Inflammatory macrophage treated with lipopolysaccharide for 1 hour (primary cell): ENCODE results near the gene TRIM10.

Experiments used
- DNase-seq, 2 donors: peaks; one replicate each; pipeline ENCODE4 v3.0.0-alpha.2; 2020 to 2022

The TRIM10 gene

GRCh38 chr6:30160785-30161531 lies at the start of gene TRIM10:
TRIM10 (minus strand) TSS chr6:30161211; CDS start chr6:30160858, 353 bp downstream.
- no peak for DNase-seq

DNA sequence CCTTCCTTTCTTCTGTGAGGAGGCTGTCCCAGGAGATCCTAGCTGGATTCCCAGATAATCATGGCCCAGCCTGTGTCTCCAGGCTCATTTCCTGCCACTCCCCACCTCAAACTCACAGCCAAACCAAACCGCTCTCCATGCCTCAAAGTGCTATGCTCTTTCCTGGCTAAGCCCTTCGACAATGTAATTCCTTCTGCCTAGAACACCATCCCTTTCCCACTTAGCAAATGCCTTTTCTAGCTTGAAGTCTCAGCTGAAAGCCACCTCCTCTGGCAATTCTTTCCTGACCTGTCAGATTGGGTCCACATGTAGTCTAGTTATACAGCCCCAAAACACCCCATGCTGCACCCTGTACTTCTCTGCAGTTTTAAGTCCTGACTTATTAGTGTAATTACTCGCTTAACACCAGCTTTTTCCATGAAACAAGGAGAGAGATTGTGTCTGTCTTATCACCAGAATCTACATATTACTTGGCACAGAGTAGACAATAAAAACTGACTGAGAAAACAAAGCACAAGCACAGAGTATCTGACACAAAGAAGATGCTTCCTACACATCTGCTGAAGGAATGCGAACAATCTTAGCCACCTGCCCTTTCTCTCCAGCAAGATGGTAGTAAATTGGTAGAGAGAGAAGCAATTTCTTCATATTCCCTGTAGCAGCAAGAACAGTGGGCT lies 46.7 kb upstream of the TRIM10 start:
- no peak for DNase-seq

DNA sequence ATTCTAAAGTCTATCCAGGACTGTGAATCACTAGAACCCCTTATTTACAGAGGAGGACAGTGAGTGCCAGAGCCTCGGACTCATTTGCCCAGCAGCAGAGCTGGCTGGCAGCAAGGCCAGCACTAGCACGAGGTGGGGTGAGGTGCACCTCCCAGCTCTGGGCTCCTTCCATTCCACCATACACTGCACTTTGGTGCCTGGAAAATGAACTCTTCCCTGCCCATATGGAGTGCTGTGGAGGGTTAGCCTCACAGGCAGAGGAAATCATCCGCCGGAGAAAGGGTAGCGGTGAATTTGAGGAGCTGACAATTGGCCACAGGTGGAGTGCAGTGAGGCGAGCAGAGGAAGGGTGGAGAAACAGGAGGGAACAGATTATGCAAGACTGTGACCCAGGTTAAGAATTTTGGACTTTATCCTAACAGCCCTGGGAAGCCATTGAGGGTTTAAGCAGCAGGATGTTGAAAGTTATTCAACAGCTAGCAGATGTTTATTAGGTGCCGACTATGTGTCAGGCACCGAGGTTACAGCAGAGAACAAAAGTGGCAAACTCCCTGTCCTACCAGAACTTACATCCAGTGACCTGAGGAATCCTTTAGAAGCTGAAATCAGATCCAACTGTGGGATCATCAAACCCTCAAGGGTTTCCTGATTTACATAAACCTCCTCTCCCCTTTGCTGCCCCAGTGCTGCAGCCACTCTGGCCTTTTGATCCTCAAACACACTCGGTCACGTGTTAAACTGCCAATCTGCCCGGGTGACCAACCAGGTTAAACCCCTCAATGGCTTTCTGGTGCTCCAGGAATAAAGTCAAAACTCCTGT lies 46.0 kb upstream of the TRIM10 start:
- DNase-seq: no peak

- no peak for DNase-seq
Measured at GRCh38 chr6:30206152-30206551, 45.1 kb upstream of the TRIM10 start.

GRCh38 chr6:30204116-30204515 lies 43.1 kb upstream of the TRIM10 start:
- no peak for DNase-seq

DNA sequence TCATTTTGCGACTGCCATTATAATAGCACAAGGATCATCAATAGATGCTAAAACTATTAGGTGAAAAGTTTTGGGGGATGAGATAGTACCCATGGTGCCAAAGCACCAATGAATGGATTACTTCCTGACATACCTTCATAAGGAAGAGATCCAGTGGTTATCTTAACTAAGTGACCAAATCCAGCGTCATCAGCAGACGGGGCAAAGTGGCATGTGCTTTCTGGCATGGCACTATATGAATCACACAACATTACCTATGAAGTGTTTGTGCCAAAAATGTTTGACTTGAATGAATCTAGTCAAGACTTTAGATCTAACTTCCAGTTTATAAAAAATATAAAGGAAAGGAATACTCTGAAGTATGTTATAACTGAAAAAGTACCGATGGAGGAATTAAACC lies 41.4 kb upstream of the TRIM10 start:
- no peak for DNase-seq

- DNase-seq: peak; percentile 34 to 39
Measured at GRCh38 chr6:30200551-30201281, 39.7 kb upstream of the TRIM10 start.

DNA sequence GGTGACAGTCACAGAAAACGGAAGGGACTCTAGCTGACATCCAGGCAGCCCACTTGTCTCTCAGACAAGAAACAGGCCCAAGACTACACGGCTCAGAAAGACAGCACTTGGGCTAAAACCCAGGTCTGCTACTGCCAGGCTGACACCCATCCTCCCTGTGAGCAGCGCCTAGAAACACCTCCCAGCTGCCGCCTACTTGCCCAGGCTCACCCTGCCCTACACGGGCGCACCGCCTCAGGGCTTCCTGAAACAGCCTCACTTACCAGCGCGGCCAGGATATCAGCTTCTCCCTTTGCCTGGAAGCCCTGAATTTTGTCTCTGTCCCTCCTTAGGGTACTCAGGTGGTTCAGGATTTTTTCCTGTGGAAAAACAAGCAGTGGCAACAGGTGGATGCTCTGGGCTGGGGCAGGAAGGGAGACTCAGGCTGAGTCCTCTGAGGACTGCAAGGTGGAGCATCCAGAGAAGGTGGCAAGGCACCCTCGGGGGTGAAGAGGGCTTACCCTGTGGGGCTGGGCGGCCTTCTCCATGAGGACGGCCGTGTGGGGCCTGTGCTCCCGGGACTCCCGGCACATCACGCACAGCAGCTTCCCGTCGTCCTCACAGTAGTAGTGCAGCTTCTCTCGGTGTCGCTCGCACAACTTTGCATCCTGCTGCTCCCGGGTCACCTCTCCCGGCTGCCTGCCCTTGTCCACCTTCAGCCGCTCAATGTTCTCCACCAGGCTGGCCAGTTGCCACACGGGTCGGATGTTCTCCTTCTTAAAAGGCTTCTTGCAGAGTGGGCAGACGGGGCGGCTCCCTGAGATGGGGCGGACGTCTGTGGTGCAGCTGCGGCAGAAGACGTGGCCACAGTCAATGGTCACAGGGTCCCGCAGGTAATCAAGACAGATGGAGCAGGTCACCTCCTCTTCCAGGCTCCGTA lies 37.4 kb upstream of the TRIM10 start:
- DNase-seq: no peak

- no peak for DNase-seq
Measured at GRCh38 chr6:30196376-30196775, 35.4 kb upstream of the TRIM10 start.

DNA sequence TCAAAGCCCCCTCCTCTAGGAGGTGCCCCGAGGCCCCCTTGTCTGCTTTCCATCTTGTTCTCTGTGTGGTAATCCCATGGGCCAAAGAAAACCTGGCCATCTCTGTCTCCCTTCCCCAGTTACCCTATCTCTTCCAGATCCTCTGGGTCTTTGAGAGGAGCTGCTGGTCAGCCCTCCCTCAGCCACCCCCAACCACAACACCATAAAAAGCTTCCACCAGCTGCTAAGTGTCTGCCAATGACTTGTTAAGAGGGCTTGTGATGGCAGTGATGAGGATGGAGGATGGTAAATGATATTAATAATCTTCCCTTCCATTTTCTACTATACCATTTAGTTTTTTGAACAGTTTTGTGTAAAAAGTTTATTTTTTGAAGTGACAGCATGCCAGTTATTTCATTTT lies 34.9 kb upstream of the TRIM10 start:
- DNase-seq: no peak

DNA sequence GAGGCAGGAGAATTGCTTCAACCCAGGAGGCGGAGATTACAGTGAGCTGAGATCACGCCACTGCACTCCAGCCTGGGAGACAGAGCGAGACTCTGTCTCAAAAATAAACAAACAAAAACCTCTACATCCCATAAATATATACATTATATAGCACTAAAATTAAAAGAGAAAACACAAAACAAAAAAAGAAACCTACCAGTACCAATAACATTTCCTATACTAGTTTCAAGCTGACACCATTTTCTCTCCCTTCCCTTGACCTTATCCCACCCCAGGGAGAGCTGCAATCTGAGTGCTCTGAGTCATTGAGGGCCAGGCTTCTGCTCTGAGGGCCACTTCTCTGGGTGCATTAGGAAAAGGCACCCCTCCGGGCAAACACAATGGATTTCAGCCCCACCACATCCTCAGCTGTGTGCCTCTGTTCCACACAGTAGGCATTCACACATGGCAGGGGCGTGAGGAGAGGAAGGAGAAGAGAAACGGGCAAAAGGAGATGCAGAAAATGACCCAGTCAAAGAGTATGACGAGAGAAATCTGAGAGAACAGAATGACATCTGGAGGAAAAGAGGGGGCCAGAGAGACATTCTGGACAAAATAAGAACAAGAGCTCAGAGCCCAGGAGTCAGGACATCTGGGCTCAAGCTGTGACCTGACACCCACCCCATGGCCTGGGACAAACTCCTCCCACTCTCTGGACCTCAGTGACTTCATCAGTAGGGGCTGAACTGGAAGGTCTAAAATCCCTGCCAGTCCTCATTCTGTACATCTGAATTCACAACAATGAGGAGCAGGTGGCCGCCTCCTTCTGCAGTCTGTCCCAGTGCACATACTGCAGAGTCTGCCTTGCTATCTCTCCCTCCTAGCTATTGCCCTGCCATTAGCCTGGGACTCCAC lies 34.0 kb upstream of the TRIM10 start:
- no peak for DNase-seq

DNA sequence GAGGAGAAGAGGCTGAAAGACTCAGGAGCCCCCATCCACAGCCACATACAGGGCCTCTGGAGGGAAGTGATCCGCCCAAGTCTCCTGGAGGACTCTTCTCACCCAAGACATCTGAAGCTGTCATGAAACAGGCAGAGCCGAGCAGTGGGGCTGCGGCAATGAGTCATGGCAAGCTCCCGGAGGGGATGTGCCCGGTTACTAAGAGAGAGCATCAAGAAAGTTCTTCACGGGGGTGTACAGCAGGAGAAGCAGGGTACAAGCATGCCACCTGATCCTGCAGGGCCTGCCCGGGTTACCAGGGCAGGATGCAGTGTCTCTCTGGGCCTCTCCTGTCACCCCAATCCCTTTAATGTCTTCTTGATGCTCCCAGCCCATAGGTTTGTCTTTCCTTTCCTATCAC lies 31.1 kb upstream of the TRIM10 start:
- DNase-seq: no peak

GRCh38 chr6:30188541-30188940 lies 27.5 kb upstream of the TRIM10 start:
- DNase-seq: no peak

DNA sequence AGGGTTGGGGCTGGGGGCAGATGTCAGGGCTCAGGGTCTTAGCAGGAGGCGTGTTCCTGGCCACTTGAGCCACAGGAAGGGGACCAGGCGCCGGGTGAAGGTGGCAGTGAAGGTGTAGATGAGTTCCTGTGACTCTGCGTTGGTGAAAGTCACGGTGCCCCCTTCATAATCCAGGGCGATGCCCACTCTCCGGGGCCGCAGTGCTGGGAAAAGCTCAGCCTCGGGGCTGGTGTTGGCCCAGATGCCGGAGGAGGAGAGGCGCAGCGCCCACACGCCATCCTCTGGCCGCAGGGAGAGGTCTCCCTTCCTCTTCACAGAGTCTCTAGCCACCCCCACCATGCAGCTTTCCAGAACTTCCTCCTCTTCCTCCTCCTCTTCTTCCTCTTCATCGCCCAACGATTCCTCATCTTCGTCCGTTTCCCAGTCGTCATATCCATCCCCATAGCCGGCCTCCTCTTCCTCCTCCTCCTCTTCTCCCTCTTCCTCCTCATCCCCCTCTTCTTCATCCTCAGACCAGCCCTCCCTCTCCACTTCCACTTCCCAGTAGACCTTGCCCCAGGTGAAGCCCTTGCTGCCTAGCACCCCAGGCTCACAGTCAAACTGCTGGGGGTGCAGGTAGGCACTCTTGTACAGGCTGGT lies 25.0 kb upstream of the TRIM10 start:
- DNase-seq: no peak

DNA sequence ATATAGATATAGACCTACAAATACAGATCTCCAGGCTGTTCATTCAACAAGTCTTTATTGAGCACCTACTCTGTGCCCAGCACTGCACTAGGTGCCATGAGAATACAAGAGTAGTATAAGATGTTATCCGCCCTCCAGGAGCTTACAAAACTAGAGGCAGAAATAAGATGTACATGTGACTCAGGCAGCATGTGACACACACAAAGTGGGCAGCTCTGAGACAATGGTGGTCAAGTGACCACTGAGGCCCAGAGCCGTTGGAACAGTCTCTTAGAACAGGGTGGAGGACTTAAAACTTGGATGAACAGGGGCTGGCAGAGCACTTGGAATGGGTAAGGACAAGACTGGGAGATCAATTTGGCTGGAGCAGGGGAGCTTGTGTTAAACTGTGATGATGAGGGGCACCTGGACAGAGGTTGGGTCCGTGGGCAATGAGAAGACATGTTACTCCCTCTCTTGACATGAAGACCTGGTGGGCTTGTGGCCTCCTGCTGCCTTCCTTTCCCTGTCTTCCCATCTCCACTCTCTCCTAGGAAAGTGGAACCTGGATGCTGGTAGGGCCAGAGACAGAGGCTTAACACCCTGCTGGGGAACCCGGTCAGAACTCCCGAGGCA lies 23.5 kb upstream of the TRIM10 start:
- peak in 1 of 2 donors; percentile 12 for DNase-seq

DNA sequence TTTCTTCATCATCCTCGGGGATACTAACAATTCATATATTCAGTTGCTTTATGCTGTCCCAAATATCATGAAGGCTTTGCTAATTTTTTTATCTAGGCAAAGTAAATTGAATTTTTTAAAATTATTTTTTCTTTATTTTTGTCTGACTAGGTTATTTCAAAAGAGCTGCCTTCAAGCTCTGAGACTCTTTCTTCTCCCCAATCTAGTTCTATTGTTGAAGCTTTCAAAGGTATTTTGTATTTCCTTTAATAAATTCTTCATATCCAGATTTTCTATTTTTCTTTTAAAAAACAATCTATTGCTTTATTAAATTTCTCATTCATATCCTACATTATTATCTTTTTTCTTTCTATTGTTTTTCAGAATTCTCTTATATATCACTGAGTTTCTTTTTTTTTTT lies 19.1 kb upstream of the TRIM10 start:
- no peak for DNase-seq

DNA sequence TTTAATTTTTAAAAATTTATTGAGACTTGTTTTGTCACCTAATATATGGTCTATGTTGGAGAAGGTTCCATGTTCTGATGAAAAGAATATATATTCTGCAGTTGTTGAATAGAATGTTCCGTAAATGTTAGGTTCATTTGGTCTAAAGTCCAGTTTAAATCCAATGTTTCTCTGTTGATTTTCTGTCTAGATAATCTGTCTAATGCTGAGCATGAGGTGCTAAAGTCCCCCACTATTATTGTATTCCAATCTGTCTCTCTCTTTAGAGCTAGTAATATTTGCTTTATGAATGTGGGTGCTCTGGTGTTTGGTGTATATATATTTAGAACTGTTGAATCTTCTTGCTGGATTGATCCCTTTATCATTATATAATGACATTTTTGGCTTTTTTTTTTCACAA lies 17.8 kb upstream of the TRIM10 start:
- DNase-seq: no peak

DNA sequence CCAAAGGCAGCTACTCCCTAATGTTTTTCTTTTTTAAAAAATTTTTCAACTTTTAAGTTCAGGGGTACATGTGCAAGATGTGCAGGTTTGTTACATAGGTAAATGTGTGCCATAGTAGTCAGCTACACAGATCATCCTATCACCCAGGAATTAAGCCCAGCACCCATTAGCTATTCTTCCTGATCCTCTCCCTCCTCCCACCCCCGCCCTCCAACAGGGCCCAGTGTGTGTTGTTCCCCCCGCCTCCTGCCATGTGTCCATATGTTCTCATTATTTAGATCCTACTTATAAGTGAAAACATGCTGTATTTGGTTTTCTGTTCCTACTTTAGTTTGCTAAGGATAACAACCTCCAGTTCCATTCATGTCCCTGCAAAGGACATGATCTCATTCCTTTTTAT lies 14.8 kb upstream of the TRIM10 start:
- no peak for DNase-seq

DNA sequence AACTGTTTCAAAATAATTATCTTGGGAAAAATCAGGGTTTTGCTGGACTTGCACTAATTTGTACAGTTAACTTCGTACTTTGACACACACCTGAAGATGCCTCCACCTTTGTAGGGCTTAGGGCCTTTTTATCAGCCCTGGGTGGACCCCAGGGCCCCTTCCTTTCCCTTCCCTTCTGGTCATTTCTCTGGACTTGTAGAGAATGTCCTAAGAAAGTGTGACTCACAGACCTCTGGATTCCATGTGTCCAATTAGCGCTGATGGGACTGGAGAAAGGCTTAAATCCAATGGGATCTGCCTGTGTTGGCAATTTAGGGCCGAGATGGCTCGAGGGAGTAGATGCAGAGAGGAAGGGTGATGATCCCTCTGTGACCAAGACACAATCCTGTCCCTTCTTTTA lies 11.7 kb upstream of the TRIM10 start:
- DNase-seq: no peak
